HepG2 (cell line): ENCODE results near the gene AFAP1. TPM values are rescaled to one million over a fixed set of nuclear protein-coding genes. Genes with fewer than 3 reads are reported as not detected.

Source experiments
- CEBPG ChIP-seq: IDR thresholded peaks from 2 replicates; pipeline ENCODE4 v1.6.1; 2016
- DMAP1 ChIP-seq: IDR thresholded peaks from 2 replicates; pipeline ENCODE4 v1.6.1; 2016
- NBN ChIP-seq: fragments of 450-650 bp; conservative IDR thresholded peaks from 2 replicates; pipeline ENCODE4 v1.6.1; 2017
- ZNF180 ChIP-seq: sonication (generic); formaldehyde crosslinking; IDR thresholded peaks from 2 replicates; pipeline ENCODE4 v1.4.0; 2020; ENCODE audit warnings: low read depth, missing genetic modification reagents, borderline replicate concordance
- ZNF232 ChIP-seq: sonication (generic); formaldehyde crosslinking; IDR thresholded peaks from 2 replicates; pipeline ENCODE4 v1.4.0; 2020; ENCODE audit warnings: missing genetic modification reagents, borderline replicate concordance
- ZNF577 ChIP-seq: sonication (generic); formaldehyde crosslinking; IDR thresholded peaks from 2 replicates; pipeline ENCODE4 v1.4.0; 2020; ENCODE audit warnings: mild to moderate bottlenecking, low read depth, missing genetic modification reagents, borderline replicate concordance
- polyA plus RNA-seq, 8 experiments: library from polyadenylated mRNA; depleted of rRNA in 3 of 8; stranded (reverse) in 7 of 8; unstranded in 1 of 8; fragments of >200 nt; fragmentation: Illumina TruSeq in 4 of 8; extraction: Trizol in 4 of 8; gene quantifications; 2 replicates each; pipeline versions ENCODE4 v1.2.1 to v1.2.3, GENCODE V29; 2011 to 2016; ENCODE audit warnings: low read depth in 4 of 8, missing spikeins in 1 of 8, mixed read lengths in 1 of 8; ENCODE audit not compliant: insufficient read depth in 1 of 8
- total RNA-seq, 5 experiments: library from RNA; depleted of rRNA; stranded (reverse); fragments of >200 nt; fragmentation: Illumina TruSeq; extraction: Trizol; gene quantifications; 2 replicates each; pipeline ENCODE4 v1.2.3, GENCODE V29; 2016; ENCODE audit warnings: low read depth in 1 of 5
- TF ChIP-seq, protein P1 (sequence below): sonication (generic); formaldehyde crosslinking; IDR thresholded peaks from 2 replicates; pipeline ENCODE4 v1.4.0; 2020; ENCODE audit warnings: missing genetic modification reagents, mild to moderate bottlenecking, borderline replicate concordance
- TF ChIP-seq, protein P2 (sequence below): sonication (generic); formaldehyde crosslinking; IDR thresholded peaks from 2 replicates; pipeline ENCODE4 v1.5.0; 2020; ENCODE audit warnings: missing genetic modification reagents
- TF ChIP-seq, protein P3 (sequence below): sonication (generic); formaldehyde crosslinking; IDR thresholded peaks from one replicate; pipeline ENCODE4 v1.5.1; 2020; ENCODE audit warnings: mild to moderate bottlenecking, missing genetic modification reagents; ENCODE audit errors: not compliant biosample characterization
- TF ChIP-seq, protein P4 (sequence below): fragments of 450-650 bp; IDR thresholded peaks from 2 replicates; pipeline ENCODE4 v1.6.1; 2017
- TF ChIP-seq, protein P5 (sequence below): IDR thresholded peaks from 2 replicates; pipeline ENCODE4 v1.6.1; 2012; ENCODE audit warnings: low read depth, low read length, improper control_type of control experiment
- TF ChIP-seq, protein P6 (sequence below): sonication (generic); formaldehyde crosslinking; IDR thresholded peaks from 2 replicates; pipeline ENCODE4 v1.4.0; 2020; ENCODE audit warnings: missing genetic modification reagents

AFAP1 gene
- total and polyA plus RNA-seq, 2 of the 13 experiments (the other 11 are each of a cell fraction or from before 2014, with no cell fraction given), result 2.5 TPM

DNA sequence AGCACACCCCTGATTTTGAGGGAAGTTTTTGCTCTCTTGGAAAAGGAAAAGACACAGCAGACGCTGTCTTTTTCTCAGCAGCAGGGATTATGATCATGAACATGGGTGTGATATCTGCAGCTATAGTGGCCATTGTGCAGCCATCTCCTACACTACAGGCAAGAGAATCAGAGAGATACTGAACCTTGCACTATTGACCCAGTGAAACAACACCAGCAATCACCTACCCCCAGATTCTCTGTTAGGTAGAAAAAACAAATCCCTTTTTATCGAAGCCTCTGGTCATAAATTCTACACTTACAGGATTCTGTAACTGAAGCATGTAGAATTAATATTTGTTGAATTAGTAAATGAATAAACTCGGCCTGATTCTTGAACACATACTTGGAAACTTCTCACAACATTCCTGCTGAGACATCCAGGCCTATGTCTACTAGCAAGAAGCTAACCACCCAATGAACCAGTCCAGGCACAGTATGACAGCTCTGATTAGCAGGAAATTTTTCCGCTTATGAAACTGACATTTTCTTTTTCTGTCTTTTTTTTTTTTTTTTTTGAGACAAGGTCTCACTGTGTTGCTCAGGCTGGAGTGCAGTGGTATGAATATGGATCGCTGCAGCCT lies 5.0 kb upstream of the AFAP1 start (continued):
- TF ChIP-seq, protein P1, sequence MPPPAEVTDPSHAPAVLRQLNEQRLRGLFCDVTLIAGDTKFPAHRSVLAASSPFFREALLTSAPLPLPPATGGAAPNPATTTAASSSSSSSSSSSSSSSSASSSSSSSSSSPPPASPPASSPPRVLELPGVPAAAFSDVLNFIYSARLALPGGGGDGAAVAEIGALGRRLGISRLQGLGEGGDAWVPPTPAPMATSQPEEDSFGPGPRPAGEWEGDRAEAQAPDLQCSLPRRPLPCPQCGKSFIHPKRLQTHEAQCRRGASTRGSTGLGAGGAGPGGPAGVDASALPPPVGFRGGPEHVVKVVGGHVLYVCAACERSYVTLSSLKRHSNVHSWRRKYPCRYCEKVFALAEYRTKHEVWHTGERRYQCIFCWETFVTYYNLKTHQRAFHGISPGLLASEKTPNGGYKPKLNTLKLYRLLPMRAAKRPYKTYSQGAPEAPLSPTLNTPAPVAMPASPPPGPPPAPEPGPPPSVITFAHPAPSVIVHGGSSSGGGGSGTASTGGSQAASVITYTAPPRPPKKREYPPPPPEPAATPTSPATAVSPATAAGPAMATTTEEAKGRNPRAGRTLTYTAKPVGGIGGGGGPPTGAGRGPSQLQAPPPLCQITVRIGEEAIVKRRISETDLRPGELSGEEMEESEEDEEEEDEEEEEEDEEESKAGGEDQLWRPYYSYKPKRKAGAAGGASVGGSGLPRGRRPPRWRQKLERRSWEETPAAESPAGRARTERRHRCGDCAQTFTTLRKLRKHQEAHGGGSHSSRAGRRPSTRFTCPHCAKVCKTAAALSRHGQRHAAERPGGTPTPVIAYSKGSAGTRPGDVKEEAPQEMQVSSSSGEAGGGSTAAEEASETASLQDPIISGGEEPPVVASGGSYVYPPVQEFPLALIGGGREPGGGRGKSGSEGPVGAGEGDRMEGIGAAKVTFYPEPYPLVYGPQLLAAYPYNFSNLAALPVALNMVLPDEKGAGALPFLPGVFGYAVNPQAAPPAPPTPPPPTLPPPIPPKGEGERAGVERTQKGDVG (CRISPR knock-in tag), result no peak
- TF ChIP-seq ZNF577 (CRISPR knock-in tag) (no peak), CEBPG (CRISPR knock-in tag) (no peak), DMAP1 (CRISPR knock-in tag) (no peak), ZNF180 (CRISPR knock-in tag) (no peak), NBN (no peak), ZNF232 (CRISPR knock-in tag) (no peak)
- TF ChIP-seq, protein P2, sequence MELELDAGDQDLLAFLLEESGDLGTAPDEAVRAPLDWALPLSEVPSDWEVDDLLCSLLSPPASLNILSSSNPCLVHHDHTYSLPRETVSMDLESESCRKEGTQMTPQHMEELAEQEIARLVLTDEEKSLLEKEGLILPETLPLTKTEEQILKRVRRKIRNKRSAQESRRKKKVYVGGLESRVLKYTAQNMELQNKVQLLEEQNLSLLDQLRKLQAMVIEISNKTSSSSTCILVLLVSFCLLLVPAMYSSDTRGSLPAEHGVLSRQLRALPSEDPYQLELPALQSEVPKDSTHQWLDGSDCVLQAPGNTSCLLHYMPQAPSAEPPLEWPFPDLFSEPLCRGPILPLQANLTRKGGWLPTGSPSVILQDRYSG, result no peak
- TF ChIP-seq, protein P3, sequence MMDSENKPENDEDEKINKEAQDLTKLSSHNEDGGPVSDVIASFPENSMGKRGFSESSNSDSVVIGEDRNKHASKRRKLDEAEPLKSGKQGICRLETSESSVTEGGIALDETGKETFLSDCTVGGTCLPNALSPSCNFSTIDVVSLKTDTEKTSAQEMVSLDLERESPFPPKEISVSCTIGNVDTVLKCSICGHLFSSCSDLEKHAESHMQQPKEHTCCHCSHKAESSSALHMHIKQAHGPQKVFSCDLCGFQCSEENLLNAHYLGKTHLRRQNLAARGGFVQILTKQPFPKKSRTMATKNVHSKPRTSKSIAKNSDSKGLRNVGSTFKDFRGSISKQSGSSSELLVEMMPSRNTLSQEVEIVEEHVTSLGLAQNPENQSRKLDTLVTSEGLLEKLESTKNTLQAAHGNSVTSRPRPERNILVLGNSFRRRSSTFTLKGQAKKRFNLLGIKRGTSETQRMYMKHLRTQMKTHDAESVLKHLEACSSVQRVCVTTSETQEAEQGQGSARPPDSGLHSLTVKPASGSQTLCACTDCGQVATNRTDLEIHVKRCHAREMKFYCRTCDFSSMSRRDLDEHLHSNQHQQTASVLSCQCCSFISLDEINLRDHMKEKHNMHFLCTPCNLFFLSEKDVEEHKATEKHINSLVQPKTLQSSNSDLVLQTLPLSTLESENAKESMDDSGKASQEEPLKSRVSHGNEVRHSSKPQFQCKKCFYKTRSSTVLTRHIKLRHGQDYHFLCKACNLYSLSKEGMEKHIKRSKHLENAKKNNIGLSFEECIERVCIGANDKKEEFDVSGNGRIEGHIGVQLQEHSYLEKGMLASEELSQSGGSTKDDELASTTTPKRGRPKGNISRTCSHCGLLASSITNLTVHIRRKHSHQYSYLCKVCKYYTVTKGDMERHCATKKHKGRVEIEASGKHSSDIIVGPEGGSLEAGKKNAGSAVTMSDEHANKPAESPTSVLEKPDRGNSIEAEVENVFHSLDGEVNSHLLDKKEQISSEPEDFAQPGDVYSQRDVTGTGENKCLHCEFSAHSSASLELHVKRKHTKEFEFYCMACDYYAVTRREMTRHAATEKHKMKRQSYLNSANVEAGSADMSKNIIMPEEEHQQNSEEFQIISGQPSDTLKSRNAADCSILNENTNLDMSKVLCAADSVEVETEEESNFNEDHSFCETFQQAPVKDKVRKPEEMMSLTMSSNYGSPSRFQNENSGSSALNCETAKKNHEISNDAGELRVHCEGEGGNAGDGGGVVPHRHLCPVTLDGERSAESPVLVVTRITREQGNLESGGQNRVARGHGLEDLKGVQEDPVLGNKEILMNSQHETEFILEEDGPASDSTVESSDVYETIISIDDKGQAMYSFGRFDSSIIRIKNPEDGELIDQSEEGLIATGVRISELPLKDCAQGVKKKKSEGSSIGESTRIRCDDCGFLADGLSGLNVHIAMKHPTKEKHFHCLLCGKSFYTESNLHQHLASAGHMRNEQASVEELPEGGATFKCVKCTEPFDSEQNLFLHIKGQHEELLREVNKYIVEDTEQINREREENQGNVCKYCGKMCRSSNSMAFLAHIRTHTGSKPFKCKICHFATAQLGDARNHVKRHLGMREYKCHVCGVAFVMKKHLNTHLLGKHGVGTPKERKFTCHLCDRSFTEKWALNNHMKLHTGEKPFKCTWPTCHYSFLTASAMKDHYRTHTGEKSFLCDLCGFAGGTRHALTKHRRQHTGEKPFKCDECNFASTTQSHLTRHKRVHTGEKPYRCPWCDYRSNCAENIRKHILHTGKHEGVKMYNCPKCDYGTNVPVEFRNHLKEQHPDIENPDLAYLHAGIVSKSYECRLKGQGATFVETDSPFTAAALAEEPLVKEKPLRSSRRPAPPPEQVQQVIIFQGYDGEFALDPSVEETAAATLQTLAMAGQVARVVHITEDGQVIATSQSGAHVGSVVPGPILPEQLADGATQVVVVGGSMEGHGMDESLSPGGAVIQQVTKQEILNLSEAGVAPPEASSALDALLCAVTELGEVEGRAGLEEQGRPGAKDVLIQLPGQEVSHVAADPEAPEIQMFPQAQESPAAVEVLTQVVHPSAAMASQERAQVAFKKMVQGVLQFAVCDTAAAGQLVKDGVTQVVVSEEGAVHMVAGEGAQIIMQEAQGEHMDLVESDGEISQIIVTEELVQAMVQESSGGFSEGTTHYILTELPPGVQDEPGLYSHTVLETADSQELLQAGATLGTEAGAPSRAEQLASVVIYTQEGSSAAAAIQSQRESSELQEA (CRISPR knock-in tag), result no peak
- TF ChIP-seq, protein P4, sequence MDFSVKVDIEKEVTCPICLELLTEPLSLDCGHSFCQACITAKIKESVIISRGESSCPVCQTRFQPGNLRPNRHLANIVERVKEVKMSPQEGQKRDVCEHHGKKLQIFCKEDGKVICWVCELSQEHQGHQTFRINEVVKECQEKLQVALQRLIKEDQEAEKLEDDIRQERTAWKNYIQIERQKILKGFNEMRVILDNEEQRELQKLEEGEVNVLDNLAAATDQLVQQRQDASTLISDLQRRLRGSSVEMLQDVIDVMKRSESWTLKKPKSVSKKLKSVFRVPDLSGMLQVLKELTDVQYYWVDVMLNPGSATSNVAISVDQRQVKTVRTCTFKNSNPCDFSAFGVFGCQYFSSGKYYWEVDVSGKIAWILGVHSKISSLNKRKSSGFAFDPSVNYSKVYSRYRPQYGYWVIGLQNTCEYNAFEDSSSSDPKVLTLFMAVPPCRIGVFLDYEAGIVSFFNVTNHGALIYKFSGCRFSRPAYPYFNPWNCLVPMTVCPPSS, result no peak
- TF ChIP-seq, protein P5, sequence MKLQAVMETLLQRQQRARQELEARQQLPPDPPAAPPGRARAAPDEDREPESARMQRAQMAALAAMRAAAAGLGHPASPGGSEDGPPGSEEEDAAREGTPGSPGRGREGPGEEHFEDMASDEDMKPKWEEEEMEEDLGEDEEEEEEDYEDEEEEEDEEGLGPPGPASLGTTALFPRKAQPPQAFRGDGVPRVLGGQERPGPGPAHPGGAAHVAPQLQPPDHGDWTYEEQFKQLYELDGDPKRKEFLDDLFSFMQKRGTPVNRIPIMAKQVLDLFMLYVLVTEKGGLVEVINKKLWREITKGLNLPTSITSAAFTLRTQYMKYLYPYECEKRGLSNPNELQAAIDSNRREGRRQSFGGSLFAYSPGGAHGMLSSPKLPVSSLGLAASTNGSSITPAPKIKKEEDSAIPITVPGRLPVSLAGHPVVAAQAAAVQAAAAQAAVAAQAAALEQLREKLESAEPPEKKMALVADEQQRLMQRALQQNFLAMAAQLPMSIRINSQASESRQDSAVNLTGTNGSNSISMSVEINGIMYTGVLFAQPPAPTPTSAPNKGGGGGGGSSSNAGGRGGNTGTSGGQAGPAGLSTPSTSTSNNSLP, result peak; percentile 58; the same call in 1 of the 2 replicates
- TF ChIP-seq, protein P6, sequence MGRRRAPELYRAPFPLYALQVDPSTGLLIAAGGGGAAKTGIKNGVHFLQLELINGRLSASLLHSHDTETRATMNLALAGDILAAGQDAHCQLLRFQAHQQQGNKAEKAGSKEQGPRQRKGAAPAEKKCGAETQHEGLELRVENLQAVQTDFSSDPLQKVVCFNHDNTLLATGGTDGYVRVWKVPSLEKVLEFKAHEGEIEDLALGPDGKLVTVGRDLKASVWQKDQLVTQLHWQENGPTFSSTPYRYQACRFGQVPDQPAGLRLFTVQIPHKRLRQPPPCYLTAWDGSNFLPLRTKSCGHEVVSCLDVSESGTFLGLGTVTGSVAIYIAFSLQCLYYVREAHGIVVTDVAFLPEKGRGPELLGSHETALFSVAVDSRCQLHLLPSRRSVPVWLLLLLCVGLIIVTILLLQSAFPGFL (CRISPR knock-in tag), result no peak
